ENCODE measurements around the gene TIMP2. TPM values are rescaled to one million over a fixed set of nuclear protein-coding genes. Genes with fewer than 3 reads are reported as not detected.

Gene TIMP2
- total RNA-seq, 1 experiment from 2014 or later = 64.8 TPM

- CTCF ChIA-PET = no interaction called here
- RAD21 ChIA-PET (ENCODE audit: low non-redundant PET in 1 of 2, low total read pairs in 2 of 2, uncharacterized antibody in 2 of 2, unreplicated experiment in 2 of 2) = no interaction called here
- POLR2A ChIA-PET = no interaction called here
Measured at GRCh38 chr17:78905116-78905515, 20.1 kb downstream of the TIMP2 start.

More at GRCh38 chr17:78905116-78905515, 20.1 kb downstream of the TIMP2 start:
- no peak for ATAC-seq
- no peak overlapping the region for H2AFZ ChIP-seq (ENCODE audit: low read depth, low read length, poor library complexity, severe bottlenecking)
- H3K4me3 ChIP-seq (replicated peaks in 1 of 2; ENCODE audit: low read depth in 1 of 2, low read length in 2 of 2) = no peak overlapping the region
- no peaks in the 10 kb centered on the region for H3K36me3 ChIP-seq (ENCODE audit: control insufficient read depth in 1 of 2, insufficient read depth in 2 of 2, low read length in 2 of 2)
- TF ChIP-seq EGR1 (IDR thresholded peaks at IDR 0.05; ENCODE audit: low read depth) (no peak), POLR2A (IDR thresholded peaks at IDR 0.05; ENCODE audit: borderline replicate concordance, extremely low read depth, insufficient read depth, insufficient read length) (no peak), TCF7L2 (IDR thresholded peaks at IDR 0.05; ENCODE audit: borderline replicate concordance, extremely low read depth, insufficient read depth, insufficient read length) (no peak), CBX3 (IDR thresholded peaks at IDR 0.05; ENCODE audit: low read depth) (no peak), REST (IDR thresholded peaks at IDR 0.05; ENCODE audit: low read depth) (no peak), SP1 (IDR thresholded peaks at IDR 0.05; ENCODE audit: low read depth) (no peak), SRF (IDR thresholded peaks at IDR 0.05; ENCODE audit: low read depth) (no peak), RAD21 (IDR thresholded peaks at IDR 0.05; ENCODE audit: low read depth) (no peak), ATF3 (IDR thresholded peaks at IDR 0.05) (no peak), POLR2AphosphoS5 (IDR thresholded peaks at IDR 0.05; ENCODE audit: low read depth, low read length) (no peak), CEBPB (IDR thresholded peaks at IDR 0.05; ENCODE audit: low read depth) (no peak), ZNF274 (IDR thresholded peaks at IDR 0.05; ENCODE audit: low read depth, low read length) (no peak), ZFX (IDR thresholded peaks at IDR 0.05) (no peak), SIN3A (IDR thresholded peaks at IDR 0.05; ENCODE audit: low read depth) (no peak), CTCF (IDR thresholded peaks at IDR 0.05 in 2 of 3, conservative IDR thresholded peaks at IDR 0.05 in 1 of 3; ENCODE audit: borderline replicate concordance in 1 of 3, insufficient read depth in 1 of 3, low read depth in 2 of 3, low read length in 2 of 3) (no peak), YY1 (IDR thresholded peaks at IDR 0.05; ENCODE audit: extremely low read depth, insufficient replicate concordance, low read depth, low read length) (no peak), EZH2 (IDR thresholded peaks at IDR 0.05) (no peak), FOSL1 (IDR thresholded peaks at IDR 0.05; ENCODE audit: low read depth) (no peak), JUND (IDR thresholded peaks at IDR 0.05) (no peak), ELF1 (IDR thresholded peaks at IDR 0.05; ENCODE audit: borderline replicate concordance, low read depth) (no peak)
- H3K4me1 ChIP-seq (ENCODE audit: control insufficient read depth in 1 of 2, insufficient read depth in 2 of 2, low read length in 2 of 2) = peaks cover 0 to 6% of the 10 kb centered on the region in 2 experiments; a peak in 1 of 4 replicates
- H3K9ac ChIP-seq (ENCODE audit: low read length) = no peak overlapping the region
- intact Hi-C loops (cut with micrococcal nuclease) = no loop called here
- peaks cover 2% of the 10 kb centered on the region; the same call in 1 of the 2 replicates for H3K79me2 ChIP-seq (ENCODE audit: insufficient read depth, low read length)
- H3K9me3 ChIP-seq (ENCODE audit: control insufficient read depth in 1 of 2, insufficient read depth in 1 of 2, low read depth in 1 of 2, low read length in 2 of 2) = no peaks in the 10 kb centered on the region
- BruUV-seq (replicated peaks) = no TSS peak
- no peaks in the 10 kb centered on the region for H3K27me3 ChIP-seq (ENCODE audit: insufficient read depth, low read length)
- no peak overlapping the region for H3K27ac ChIP-seq (ENCODE audit: low read depth, low read length)
- H3K4me2 ChIP-seq (ENCODE audit: low read length) = no peak overlapping the region
- no peaks in the 10 kb centered on the region for H4K20me1 ChIP-seq (ENCODE audit: insufficient read depth)
- H3K9me2 ChIP-seq (ENCODE audit: insufficient read depth) = no peaks in the 10 kb centered on the region
- no peak for DNase-seq (ENCODE audit: low read depth, low spot score)

Measured in HCT116 (cell line).